Mesendoderm (in vitro differentiated cells): ENCODE data around the gene ANLN.

Experiments
- DNase-seq: peaks from one replicate; pipeline ENCODE4 v3.0.0; 2013
- H2AK5ac ChIP-seq: 2 replicates; pipeline ENCODE4 v1.6.1; 2013; ENCODE audit warnings: low read length, inconsistent platforms
- H2BK120ac ChIP-seq: 2 replicates; pipeline ENCODE4 v1.6.1; 2013; ENCODE audit warnings: low read depth, mild to moderate bottlenecking, low read length, moderate library complexity, mixed read lengths
- H2BK15ac ChIP-seq: replicated peaks from 2 replicates; pipeline ENCODE4 v1.6.1; 2013; ENCODE audit warnings: low read depth, mild to moderate bottlenecking, moderate library complexity
- H2BK5ac ChIP-seq: 2 replicates; pipeline ENCODE4 v1.6.1; 2013; ENCODE audit warnings: low read length, inconsistent platforms
- H3K18ac ChIP-seq: 2 replicates; pipeline ENCODE4 v1.6.1; 2013; ENCODE audit warnings: mild to moderate bottlenecking, low read length, mixed read lengths
- H3K23ac ChIP-seq: one replicate; pipeline ENCODE4 v1.6.1; 2013; ENCODE audit warnings: low read length
- H3K27ac ChIP-seq: 2 replicates; pipeline ENCODE4 v1.5.1; 2013; ENCODE audit warnings: low read depth, mild to moderate bottlenecking, inconsistent platforms, low read length, moderate library complexity
- H3K27me3 ChIP-seq: 2 replicates; pipeline ENCODE4 v1.6.1; 2013; ENCODE audit warnings: low read length, control low read depth, mild to moderate bottlenecking, inconsistent platforms; ENCODE audit not compliant: insufficient read depth, poor library complexity
- H3K36me3 ChIP-seq: 2 replicates; pipeline ENCODE4 v1.6.1; 2013; ENCODE audit warnings: low read length, inconsistent platforms; ENCODE audit not compliant: control insufficient read depth, insufficient read depth
- H3K4ac ChIP-seq: one replicate; pipeline ENCODE4 v1.6.1; 2013; ENCODE audit warnings: low read depth, mild to moderate bottlenecking, low read length, moderate library complexity
- H3K4me1 ChIP-seq: 2 replicates; pipeline ENCODE4 v1.6.1; 2013; ENCODE audit warnings: low read depth, low read length, inconsistent platforms; ENCODE audit not compliant: control insufficient read depth
- H3K4me2 ChIP-seq: 2 replicates; pipeline ENCODE4 v1.6.1; 2013; ENCODE audit warnings: low read length
- H3K4me3 ChIP-seq: 2 replicates; pipeline ENCODE4 v1.5.1; 2013; ENCODE audit warnings: mild to moderate bottlenecking, low read length
- H3K56ac ChIP-seq: one replicate; pipeline ENCODE4 v1.6.1; 2013; ENCODE audit warnings: low read length
- H3K79me1 ChIP-seq: 2 replicates; pipeline ENCODE4 v1.6.1; 2013; ENCODE audit warnings: low read length, inconsistent platforms
- H3K79me2 ChIP-seq: 2 replicates; pipeline ENCODE4 v1.6.1; 2013; ENCODE audit warnings: mild to moderate bottlenecking, low read length; ENCODE audit not compliant: control insufficient read depth, insufficient read depth
- H3K9ac ChIP-seq: 2 replicates; pipeline ENCODE4 v1.6.1; 2013; ENCODE audit warnings: low read length, inconsistent platforms
- H4K5ac ChIP-seq: one replicate; pipeline ENCODE4 v1.6.1; 2013; ENCODE audit warnings: low read length
- H4K8ac ChIP-seq: one replicate; pipeline ENCODE4 v1.6.1; 2013; ENCODE audit warnings: low read depth, mild to moderate bottlenecking, control low read depth, low read length, moderate library complexity
- whole genome bisulfite sequencing: extraction: QIAGEN DNeasy Blood & Tissue Kit; methylation state at CpG from one replicate; pipeline ENCODE4 v1.1.7; 2013; ENCODE audit warnings: low lambda C conversion rate, missing lambda C conversion rate; ENCODE audit not compliant: insufficient coverage; ENCODE audit errors: extremely low coverage; 5-methylcytosine and 5-hydroxymethylcytosine counted together

Gene ANLN

GRCh38 chr7:36400036-36400435 is 10.4 kb downstream of the ANLN start:
- WGBS = no CpG with 5 or more reads among the region's 3 CpGs

GRCh38 chr7:36400606-36401005 is 10.9 kb downstream of the ANLN start:
- Histone ChIP-seq H3K27me3 (no peaks in the 10 kb centered on the region), H3K56ac (no peak overlapping the region), H3K23ac (no peak overlapping the region), H3K4me2 (no peak overlapping the region), H3K18ac (no peak overlapping the region), H3K4me3 (no peak overlapping the region), H3K79me2 (peaks cover 2% of the 10 kb centered on the region), H2BK120ac (no peak overlapping the region), H3K4ac (no peak overlapping the region), H3K9ac (no peak overlapping the region), H4K8ac (no peak overlapping the region), H4K5ac (no peak overlapping the region), H2BK15ac (no peak overlapping the region), H3K4me1 (no peaks in the 10 kb centered on the region), H3K36me3 (peaks cover 6% of the 10 kb centered on the region), H3K27ac (no peak overlapping the region), H2BK5ac (no peak overlapping the region), H3K79me1 (peaks cover 7% of the 10 kb centered on the region), H2AK5ac (no peak overlapping the region)
- no CpG with 5 or more reads among the region's 3 CpGs for WGBS
- DNase-seq = peak; percentile 30

More at GRCh38 chr7:36400036-36400435, 10.4 kb downstream of the ANLN start:
- Histone ChIP-seq H3K79me1 (peaks cover 11% of the 10 kb centered on the region), H3K4me3 (no peak overlapping the region), H3K9ac (no peak overlapping the region), H3K27ac (no peak overlapping the region), H3K79me2 (peaks cover 8% of the 10 kb centered on the region), H2BK15ac (no peak overlapping the region), H2BK120ac (no peak overlapping the region), H3K23ac (no peak overlapping the region), H4K5ac (no peak overlapping the region), H2AK5ac (no peak overlapping the region), H3K27me3 (no peaks in the 10 kb centered on the region), H4K8ac (no peak overlapping the region), H3K18ac (no peak overlapping the region), H2BK5ac (no peak overlapping the region), H3K4me1 (no peaks in the 10 kb centered on the region), H3K36me3 (peaks cover 6% of the 10 kb centered on the region), H3K4me2 (no peak overlapping the region), H3K56ac (no peak overlapping the region), H3K4ac (no peak overlapping the region)
- DNase-seq = no peak

GRCh38 chr7:36403452-36403851 is 13.8 kb downstream of the ANLN start:
- Histone ChIP-seq H2BK120ac (no peak overlapping the region), H2AK5ac (no peak overlapping the region), H3K27ac (no peak overlapping the region), H3K9ac (no peak overlapping the region), H3K79me1 (peaks cover 5% of the 10 kb centered on the region), H3K4me3 (no peak overlapping the region), H3K4ac (no peak overlapping the region), H3K23ac (no peak overlapping the region), H2BK15ac (no peak overlapping the region), H3K18ac (no peak overlapping the region), H3K4me2 (no peak overlapping the region), H3K56ac (no peak overlapping the region), H3K4me1 (no peaks in the 10 kb centered on the region), H3K27me3 (no peaks in the 10 kb centered on the region), H2BK5ac (no peak overlapping the region), H4K5ac (no peak overlapping the region), H3K79me2 (no peaks in the 10 kb centered on the region), H4K8ac (no peak overlapping the region), H3K36me3 (peaks cover 8% of the 10 kb centered on the region)
- no peak for DNase-seq
- 100% methylated on average over 2 of the region's 7 CpGs for WGBS

- H3K4me1 ChIP-seq = no peaks in the 10 kb centered on the region
- peaks cover 5% of the 10 kb centered on the region for H3K79me1 ChIP-seq
- H4K8ac ChIP-seq = no peak overlapping the region
- H3K27me3 ChIP-seq = no peaks in the 10 kb centered on the region
- no peak overlapping the region for H3K4ac ChIP-seq
- no peak for DNase-seq
- H3K27ac ChIP-seq = no peak overlapping the region
- H4K5ac ChIP-seq = no peak overlapping the region
- H3K79me2 ChIP-seq = no peaks in the 10 kb centered on the region
- H2BK120ac ChIP-seq = no peak overlapping the region
- no peak overlapping the region for H2BK15ac ChIP-seq
- H2BK5ac ChIP-seq = no peak overlapping the region
- WGBS = no CpG with 5 or more reads among the region's 7 CpGs
- H3K4me2 ChIP-seq = no peak overlapping the region
- no peak overlapping the region for H2AK5ac ChIP-seq
- H3K18ac ChIP-seq = no peak overlapping the region
- no peak overlapping the region for H3K4me3 ChIP-seq
- no peak overlapping the region for H3K9ac ChIP-seq
- H3K23ac ChIP-seq = no peak overlapping the region
- no peak overlapping the region for H3K56ac ChIP-seq
- H3K36me3 ChIP-seq = peaks cover 6% of the 10 kb centered on the region
Observed at GRCh38 chr7:36404639-36405408, 15.2 kb downstream of the ANLN start.

- Histone ChIP-seq H3K79me1 (peaks cover 5% of the 10 kb centered on the region), H3K4me1 (no peaks in the 10 kb centered on the region), H3K4me3 (no peak overlapping the region), H4K5ac (no peak overlapping the region), H2BK5ac (no peak overlapping the region), H4K8ac (no peak overlapping the region), H3K56ac (no peak overlapping the region), H3K23ac (no peak overlapping the region), H3K27ac (no peak overlapping the region), H3K9ac (no peak overlapping the region), H3K79me2 (no peaks in the 10 kb centered on the region), H3K18ac (no peak overlapping the region), H2BK15ac (no peak overlapping the region), H3K4me2 (no peak overlapping the region), H3K36me3 (peaks cover 6% of the 10 kb centered on the region), H3K4ac (no peak overlapping the region), H2AK5ac (no peak overlapping the region), H2BK120ac (no peak overlapping the region), H3K27me3 (no peaks in the 10 kb centered on the region)
- no peak for DNase-seq
- WGBS = no CpG with 5 or more reads among the region's 1 CpG
Observed at GRCh38 chr7:36405409-36405803, 15.7 kb downstream of the ANLN start.

GRCh38 chr7:36406156-36406555 is 16.5 kb downstream of the ANLN start:
- no peak overlapping the region for H3K18ac ChIP-seq
- no peaks in the 10 kb centered on the region for H3K27me3 ChIP-seq
- WGBS = no CpG with 5 or more reads among the region's 5 CpGs
- no peak overlapping the region for H3K4me3 ChIP-seq
- H2AK5ac ChIP-seq = no peak overlapping the region
- DNase-seq = peak; percentile 17
- no peak overlapping the region for H3K27ac ChIP-seq
- no peak overlapping the region for H2BK120ac ChIP-seq
- no peaks in the 10 kb centered on the region for H3K4me1 ChIP-seq
- H4K5ac ChIP-seq = no peak overlapping the region
- H3K4me2 ChIP-seq = no peak overlapping the region
- H4K8ac ChIP-seq = no peak overlapping the region
- H3K56ac ChIP-seq = no peak overlapping the region
- no peak overlapping the region for H3K23ac ChIP-seq
- no peak overlapping the region for H2BK5ac ChIP-seq
- H3K79me1 ChIP-seq = peaks cover 5% of the 10 kb centered on the region
- no peak overlapping the region for H3K9ac ChIP-seq
- H3K4ac ChIP-seq = no peak overlapping the region
- no peak overlapping the region for H2BK15ac ChIP-seq
- H3K36me3 ChIP-seq = peaks cover 8% of the 10 kb centered on the region
- no peaks in the 10 kb centered on the region for H3K79me2 ChIP-seq
